ENCODE data around the gene ARHGEF17.
"Not testable (repeated sequence)": the region's sequence is repeated elsewhere in the genome, so short reads cannot be mapped to it uniquely, and the experiment has no call there.

Gene ARHGEF17

GRCh38 chr11:73273222-73273895 lies 34.7 kb upstream of the ARHGEF17 start:
- Histone ChIP-seq H3K36me3 (ENCODE audit: control insufficient read depth in 2 of 2, insufficient read depth in 2 of 2, low read length in 2 of 2) (no peaks in the 10 kb centered on the region), H3K9me3 (ENCODE audit: control insufficient read depth in 2 of 2, low read length in 2 of 2) (no peaks in the 10 kb centered on the region), H3K27me3 (ENCODE audit: control insufficient read depth in 1 of 2, insufficient read depth in 2 of 2, low read length in 2 of 2) (peaks cover 0 to 3% of the 10 kb centered on the region in 2 donors), H3K27ac (ENCODE audit: low read length) (no peak overlapping the region), H3K9ac (ENCODE audit: low read length in 2 of 2) (no peak overlapping the region), H3K4me1 (ENCODE audit: control insufficient read depth, insufficient read depth, low read length) (no peaks in the 10 kb centered on the region), H3K4me3 (ENCODE audit: low read length in 2 of 2) (no peak overlapping the region)

DNA sequence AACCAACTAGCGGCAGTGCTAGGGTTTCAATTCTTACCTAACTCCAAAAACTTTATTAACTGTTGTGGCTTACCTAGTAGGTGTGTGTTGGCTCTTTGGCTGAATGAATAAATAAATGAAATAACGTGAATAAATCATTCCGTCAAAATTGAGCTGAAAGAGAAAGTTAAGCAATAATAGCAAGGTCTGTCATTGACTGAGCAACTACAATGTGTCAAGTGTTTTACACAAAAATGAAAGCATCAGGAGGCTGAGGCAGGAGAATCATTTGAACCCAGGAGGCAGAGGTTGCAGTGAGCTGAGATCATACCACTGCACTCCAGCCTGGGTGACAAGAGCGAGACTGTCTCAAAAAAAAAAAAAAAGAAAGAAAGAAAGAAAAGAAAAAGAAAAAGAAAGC lies 33.9 kb upstream of the ARHGEF17 start:
- H3K4me3 ChIP-seq (ENCODE audit: low read length in 2 of 2); H3K36me3 ChIP-seq (ENCODE audit: control insufficient read depth in 2 of 2, insufficient read depth in 2 of 2, low read length in 2 of 2); H3K9me3 ChIP-seq (ENCODE audit: control insufficient read depth in 2 of 2, low read length in 2 of 2); H3K27ac ChIP-seq (ENCODE audit: low read length); H3K27me3 ChIP-seq (ENCODE audit: control insufficient read depth in 1 of 2, insufficient read depth in 2 of 2, low read length in 2 of 2); H3K9ac ChIP-seq (ENCODE audit: low read length in 2 of 2); H3K4me1 ChIP-seq (ENCODE audit: control insufficient read depth, insufficient read depth, low read length): not testable (repeated sequence)

GRCh38 chr11:73274722-73275380 lies 33.2 kb upstream of the ARHGEF17 start:
- Histone ChIP-seq H3K36me3 (ENCODE audit: control insufficient read depth in 2 of 2, insufficient read depth in 2 of 2, low read length in 2 of 2) (no peaks in the 10 kb centered on the region), H3K9ac (ENCODE audit: low read length in 2 of 2) (no peak overlapping the region), H3K4me3 (ENCODE audit: low read length in 2 of 2) (no peak overlapping the region), H3K4me1 (ENCODE audit: control insufficient read depth, insufficient read depth, low read length) (no peaks in the 10 kb centered on the region), H3K9me3 (ENCODE audit: control insufficient read depth in 2 of 2, low read length in 2 of 2) (no peaks in the 10 kb centered on the region), H3K27ac (ENCODE audit: low read length) (no peak overlapping the region), H3K27me3 (ENCODE audit: control insufficient read depth in 1 of 2, insufficient read depth in 2 of 2, low read length in 2 of 2) (no peaks in the 10 kb centered on the region)

DNA sequence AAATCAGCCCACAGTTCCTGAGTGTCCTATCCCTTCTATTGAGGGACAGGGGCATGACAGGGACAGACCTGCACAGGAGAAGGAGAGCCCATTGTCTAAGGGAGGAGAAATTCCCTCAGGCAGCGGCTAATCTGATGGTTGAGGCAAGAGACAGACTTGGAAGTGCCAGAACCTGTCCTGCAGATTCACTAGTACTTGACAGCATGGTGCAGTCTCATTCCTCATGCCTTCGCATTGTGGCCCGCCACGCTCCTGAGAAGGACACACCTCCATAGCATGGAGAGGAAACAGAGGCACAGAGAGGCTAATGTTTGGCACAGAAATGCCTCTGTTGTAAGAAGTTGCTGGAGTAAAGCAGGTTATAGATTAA lies 32.7 kb upstream of the ARHGEF17 start:
- Histone ChIP-seq H3K27ac (ENCODE audit: low read length) (no peak overlapping the region), H3K4me3 (ENCODE audit: low read length in 2 of 2) (no peak overlapping the region)

GRCh38 chr11:73277467-73277866 lies 30.6 kb upstream of the ARHGEF17 start:
- Histone ChIP-seq H3K9me3 (ENCODE audit: control insufficient read depth in 2 of 2, low read length in 2 of 2) (no peaks in the 10 kb centered on the region), H3K4me1 (ENCODE audit: control insufficient read depth, insufficient read depth, low read length) (no peaks in the 10 kb centered on the region), H3K36me3 (ENCODE audit: control insufficient read depth in 2 of 2, insufficient read depth in 2 of 2, low read length in 2 of 2) (no peaks in the 10 kb centered on the region), H3K4me3 (ENCODE audit: low read length in 2 of 2) (no peak overlapping the region), H3K27me3 (ENCODE audit: control insufficient read depth in 1 of 2, insufficient read depth in 2 of 2, low read length in 2 of 2) (no peaks in the 10 kb centered on the region), H3K27ac (ENCODE audit: low read length) (no peak overlapping the region), H3K9ac (ENCODE audit: low read length in 2 of 2) (no peak overlapping the region)

More for the DNA sequence above, 32.7 kb upstream of the ARHGEF17 start:
- H3K4me1 ChIP-seq (ENCODE audit: control insufficient read depth, insufficient read depth, low read length), result no peaks in the 10 kb centered on the region
- no peak overlapping the region for H3K9ac ChIP-seq (ENCODE audit: low read length in 2 of 2)
- H3K36me3 ChIP-seq (ENCODE audit: control insufficient read depth in 2 of 2, insufficient read depth in 2 of 2, low read length in 2 of 2), result no peaks in the 10 kb centered on the region
- H3K9me3 ChIP-seq (ENCODE audit: control insufficient read depth in 2 of 2, low read length in 2 of 2), result no peaks in the 10 kb centered on the region
- H3K27me3 ChIP-seq (ENCODE audit: control insufficient read depth in 1 of 2, insufficient read depth in 2 of 2, low read length in 2 of 2), result no peaks in the 10 kb centered on the region

DNA sequence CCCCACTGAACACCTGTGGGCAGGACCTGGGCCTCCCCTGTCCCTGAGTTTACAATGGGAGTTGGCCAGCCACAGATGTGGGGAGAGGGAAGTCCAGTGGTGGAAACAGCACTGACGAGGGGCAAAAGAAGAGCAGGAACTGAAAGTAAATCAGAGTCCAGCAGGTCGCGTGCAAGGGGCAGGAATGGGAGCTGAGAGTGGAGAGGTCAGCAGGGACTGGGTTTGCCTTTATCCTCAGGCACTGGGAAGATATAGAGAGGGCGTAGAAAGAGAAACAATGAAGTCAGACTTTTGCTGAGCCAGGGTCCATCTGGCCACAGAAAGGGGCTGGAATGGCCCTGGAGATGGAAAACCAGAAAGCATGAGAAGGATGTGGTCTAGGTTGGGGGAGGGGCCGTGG lies 27.4 kb upstream of the ARHGEF17 start:
- Histone ChIP-seq H3K4me1 (ENCODE audit: control insufficient read depth, insufficient read depth, low read length) (peaks cover 3% of the 10 kb centered on the region), H3K36me3 (ENCODE audit: control insufficient read depth in 2 of 2, insufficient read depth in 2 of 2, low read length in 2 of 2) (no peaks in the 10 kb centered on the region), H3K9ac (ENCODE audit: low read length in 2 of 2) (no peak overlapping the region), H3K27ac (ENCODE audit: low read length) (no peak overlapping the region), H3K9me3 (ENCODE audit: control insufficient read depth in 2 of 2, low read length in 2 of 2) (no peaks in the 10 kb centered on the region), H3K27me3 (ENCODE audit: control insufficient read depth in 1 of 2, insufficient read depth in 2 of 2, low read length in 2 of 2) (no peaks in the 10 kb centered on the region), H3K4me3 (ENCODE audit: low read length in 2 of 2) (no peak overlapping the region)

DNA sequence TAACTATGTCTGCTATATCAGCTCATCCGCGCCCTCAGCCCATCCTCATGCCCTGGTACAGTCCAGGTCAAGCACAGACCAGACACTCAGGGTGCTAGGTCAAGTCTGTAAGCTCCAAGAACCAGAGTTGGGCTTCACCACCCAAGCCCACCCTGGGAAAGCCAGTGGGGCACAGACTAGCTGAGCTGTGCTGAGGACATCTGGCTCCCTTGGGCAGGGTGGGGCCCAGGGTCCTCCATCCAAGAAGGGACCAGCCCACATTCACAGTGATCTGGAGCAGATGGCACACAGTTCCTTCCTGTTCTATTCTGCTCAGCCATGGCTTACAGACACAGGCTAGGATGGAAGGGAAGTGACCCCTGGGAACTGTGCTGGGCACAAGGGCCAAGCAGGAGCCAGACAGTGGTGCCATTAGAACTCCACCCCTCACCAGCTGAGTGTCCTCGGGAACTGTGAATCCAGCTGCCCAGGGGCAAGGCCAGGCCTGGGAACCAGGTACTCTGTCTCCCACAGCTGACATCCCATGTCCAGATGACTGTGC lies 26.8 kb upstream of the ARHGEF17 start:
- H3K27me3 ChIP-seq (ENCODE audit: control insufficient read depth in 1 of 2, insufficient read depth in 2 of 2, low read length in 2 of 2), result no peaks in the 10 kb centered on the region
- H3K9ac ChIP-seq (ENCODE audit: low read length in 2 of 2), result no peak overlapping the region
- H3K9me3 ChIP-seq (ENCODE audit: control insufficient read depth in 2 of 2, low read length in 2 of 2), result no peaks in the 10 kb centered on the region
- H3K4me1 ChIP-seq (ENCODE audit: control insufficient read depth, insufficient read depth, low read length), result peaks cover 3% of the 10 kb centered on the region
- no peak overlapping the region for H3K27ac ChIP-seq (ENCODE audit: low read length)
- no peak overlapping the region for H3K4me3 ChIP-seq (ENCODE audit: low read length in 2 of 2)
- H3K36me3 ChIP-seq (ENCODE audit: control insufficient read depth in 2 of 2, insufficient read depth in 2 of 2, low read length in 2 of 2), result no peaks in the 10 kb centered on the region

- H3K4me3 ChIP-seq (ENCODE audit: low read length in 2 of 2), result no peak overlapping the region
- no peak overlapping the region for H3K9ac ChIP-seq (ENCODE audit: low read length in 2 of 2)
- no peak overlapping the region for H3K27ac ChIP-seq (ENCODE audit: low read length)
- H3K4me1 ChIP-seq (ENCODE audit: control insufficient read depth, insufficient read depth, low read length), result peaks cover 3% of the 10 kb centered on the region
- H3K27me3 ChIP-seq (ENCODE audit: control insufficient read depth in 1 of 2, insufficient read depth in 2 of 2, low read length in 2 of 2), result no peaks in the 10 kb centered on the region
- H3K36me3 ChIP-seq (ENCODE audit: control insufficient read depth in 2 of 2, insufficient read depth in 2 of 2, low read length in 2 of 2), result no peaks in the 10 kb centered on the region
- H3K9me3 ChIP-seq (ENCODE audit: control insufficient read depth in 2 of 2, low read length in 2 of 2), result no peaks in the 10 kb centered on the region
Measured at GRCh38 chr11:73281796-73282660, 26.0 kb upstream of the ARHGEF17 start.

GRCh38 chr11:73283276-73284000 lies 24.6 kb upstream of the ARHGEF17 start:
- Histone ChIP-seq H3K9ac (ENCODE audit: low read length in 2 of 2) (no peak overlapping the region), H3K9me3 (ENCODE audit: control insufficient read depth in 2 of 2, low read length in 2 of 2) (no peaks in the 10 kb centered on the region), H3K27me3 (ENCODE audit: control insufficient read depth in 1 of 2, insufficient read depth in 2 of 2, low read length in 2 of 2) (no peaks in the 10 kb centered on the region), H3K4me3 (ENCODE audit: low read length in 2 of 2) (no peak overlapping the region), H3K36me3 (ENCODE audit: control insufficient read depth in 2 of 2, insufficient read depth in 2 of 2, low read length in 2 of 2) (no peaks in the 10 kb centered on the region), H3K4me1 (ENCODE audit: control insufficient read depth, insufficient read depth, low read length) (peaks cover 5% of the 10 kb centered on the region), H3K27ac (ENCODE audit: low read length) (no peak overlapping the region)

DNA sequence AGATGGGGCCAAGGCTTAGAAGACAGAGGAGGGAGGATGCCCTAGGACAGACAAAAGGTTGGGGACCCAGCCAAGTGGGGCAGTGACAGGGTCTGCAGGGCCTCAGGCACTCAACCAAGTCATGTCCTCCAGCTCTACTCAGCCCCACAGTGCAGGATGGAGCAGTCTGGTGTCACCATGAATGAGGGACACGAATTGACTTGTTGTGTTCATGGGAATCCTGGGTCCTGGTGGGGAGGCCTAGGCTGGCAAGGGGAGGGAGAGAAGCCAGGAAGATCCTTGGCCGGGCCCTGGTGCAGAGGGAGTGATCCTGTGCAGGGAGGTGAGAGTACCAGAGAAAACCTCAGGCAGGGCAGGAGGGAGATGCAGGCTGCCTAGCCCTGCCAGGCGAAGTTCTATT lies 24.0 kb upstream of the ARHGEF17 start:
- H3K9ac ChIP-seq (ENCODE audit: low read length in 2 of 2), result no peak overlapping the region
- H3K27me3 ChIP-seq (ENCODE audit: control insufficient read depth in 1 of 2, insufficient read depth in 2 of 2, low read length in 2 of 2), result no peaks in the 10 kb centered on the region
- H3K36me3 ChIP-seq (ENCODE audit: control insufficient read depth in 2 of 2, insufficient read depth in 2 of 2, low read length in 2 of 2), result no peaks in the 10 kb centered on the region
- peaks cover 12% of the 10 kb centered on the region for H3K4me1 ChIP-seq (ENCODE audit: control insufficient read depth, insufficient read depth, low read length)
- H3K27ac ChIP-seq (ENCODE audit: low read length), result no peak overlapping the region
- no peaks in the 10 kb centered on the region for H3K9me3 ChIP-seq (ENCODE audit: control insufficient read depth in 2 of 2, low read length in 2 of 2)
- H3K4me3 ChIP-seq (ENCODE audit: low read length in 2 of 2), result no peak overlapping the region
